GM20000 (cell line): ENCODE results near the gene EGFLAM.

Experiments
- DNase-seq: peaks from one replicate; pipeline ENCODE4 v3.0.0; 2012; ENCODE audit warnings: low spot score
- CTCF ChIP-seq: IDR thresholded peaks from 2 replicates; pipeline ENCODE4 v1.5.1; 2012; ENCODE audit warnings: mild to moderate bottlenecking, control low read depth; ENCODE audit errors: extremely low read depth, missing control alignments

Gene EGFLAM

GRCh38 chr5:38258319-38259061, at the start of gene EGFLAM:
TSS of gene EGFLAM (plus strand) at chr5:38258559. CDS start at chr5:38258755, 196 bp downstream.
- DNase-seq, result no peak
- no peak for TF ChIP-seq CTCF

GRCh38 chr5:38208782-38209378, 49.5 kb upstream of the EGFLAM start:
- DNase-seq, result no peak
- TF ChIP-seq CTCF, result no peak

- TF ChIP-seq CTCF, result no peak
- no peak for DNase-seq
Observed at GRCh38 chr5:38210676-38211353, 47.5 kb upstream of the EGFLAM start.

- DNase-seq, result no peak
- no peak for TF ChIP-seq CTCF
Observed at GRCh38 chr5:38211354-38211710, 47.0 kb upstream of the EGFLAM start.

- TF ChIP-seq CTCF, result no peak
- DNase-seq, result no peak
Observed at GRCh38 chr5:38212307-38212706, 46.1 kb upstream of the EGFLAM start.

- no peak for DNase-seq
- TF ChIP-seq CTCF, result no peak
Observed at GRCh38 chr5:38226091-38226490, 32.3 kb upstream of the EGFLAM start.

- no peak for DNase-seq
- TF ChIP-seq CTCF, result no peak
Observed at GRCh38 chr5:38228914-38229313, 29.4 kb upstream of the EGFLAM start.
